Measurements from ENCODE around the gene EML4. TPM values are rescaled to one million over a fixed set of nuclear protein-coding genes. Genes with fewer than 3 reads are reported as not detected.
"Not testable (repeated sequence)": the region's sequence is repeated elsewhere in the genome, so short reads cannot be mapped to it uniquely, and the experiment has no call there.

Gene EML4, protein sequence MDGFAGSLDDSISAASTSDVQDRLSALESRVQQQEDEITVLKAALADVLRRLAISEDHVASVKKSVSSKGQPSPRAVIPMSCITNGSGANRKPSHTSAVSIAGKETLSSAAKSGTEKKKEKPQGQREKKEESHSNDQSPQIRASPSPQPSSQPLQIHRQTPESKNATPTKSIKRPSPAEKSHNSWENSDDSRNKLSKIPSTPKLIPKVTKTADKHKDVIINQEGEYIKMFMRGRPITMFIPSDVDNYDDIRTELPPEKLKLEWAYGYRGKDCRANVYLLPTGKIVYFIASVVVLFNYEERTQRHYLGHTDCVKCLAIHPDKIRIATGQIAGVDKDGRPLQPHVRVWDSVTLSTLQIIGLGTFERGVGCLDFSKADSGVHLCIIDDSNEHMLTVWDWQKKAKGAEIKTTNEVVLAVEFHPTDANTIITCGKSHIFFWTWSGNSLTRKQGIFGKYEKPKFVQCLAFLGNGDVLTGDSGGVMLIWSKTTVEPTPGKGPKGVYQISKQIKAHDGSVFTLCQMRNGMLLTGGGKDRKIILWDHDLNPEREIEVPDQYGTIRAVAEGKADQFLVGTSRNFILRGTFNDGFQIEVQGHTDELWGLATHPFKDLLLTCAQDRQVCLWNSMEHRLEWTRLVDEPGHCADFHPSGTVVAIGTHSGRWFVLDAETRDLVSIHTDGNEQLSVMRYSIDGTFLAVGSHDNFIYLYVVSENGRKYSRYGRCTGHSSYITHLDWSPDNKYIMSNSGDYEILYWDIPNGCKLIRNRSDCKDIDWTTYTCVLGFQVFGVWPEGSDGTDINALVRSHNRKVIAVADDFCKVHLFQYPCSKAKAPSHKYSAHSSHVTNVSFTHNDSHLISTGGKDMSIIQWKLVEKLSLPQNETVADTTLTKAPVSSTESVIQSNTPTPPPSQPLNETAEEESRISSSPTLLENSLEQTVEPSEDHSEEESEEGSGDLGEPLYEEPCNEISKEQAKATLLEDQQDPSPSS
- total RNA-seq (2014; rRNA removed; shearing (Covaris generic)) = 116 and 156 TPM in 2 replicates

DNA sequence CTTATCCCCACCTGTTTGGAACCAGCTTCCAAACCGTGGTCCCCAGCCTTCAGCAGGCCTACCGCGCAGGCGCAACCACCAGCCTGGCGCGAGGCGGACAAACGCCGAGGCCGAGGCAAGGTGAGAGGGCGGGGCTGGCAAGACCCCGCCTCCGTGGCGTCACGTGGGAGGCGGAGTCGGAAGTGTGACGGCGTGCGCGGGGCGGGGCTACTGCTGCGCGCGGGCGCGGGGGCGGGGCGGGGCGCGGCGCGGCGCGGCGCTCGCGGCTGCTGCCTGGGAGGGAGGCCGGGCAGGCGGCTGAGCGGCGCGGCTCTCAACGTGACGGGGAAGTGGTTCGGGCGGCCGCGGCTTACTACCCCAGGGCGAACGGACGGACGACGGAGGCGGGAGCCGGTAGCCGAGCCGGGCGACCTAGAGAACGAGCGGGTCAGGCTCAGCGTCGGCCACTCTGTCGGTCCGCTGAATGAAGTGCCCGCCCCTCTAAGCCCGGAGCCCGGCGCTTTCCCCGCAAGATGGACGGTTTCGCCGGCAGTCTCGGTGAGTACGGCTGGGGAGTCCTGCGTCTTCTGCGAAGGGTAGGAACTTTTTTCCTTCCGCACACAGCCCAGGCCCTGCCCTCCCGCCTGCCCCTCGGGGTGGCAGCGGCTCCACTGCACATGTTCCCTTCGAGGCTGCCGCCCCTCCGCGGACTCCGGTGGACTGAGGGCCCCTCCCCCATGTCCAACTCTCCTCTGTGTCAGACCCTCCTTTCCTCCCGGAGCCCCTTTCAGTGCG lies at the start of gene EML4:
Gene EML4 (plus strand): TSS at position 254 of the 774 bp plus-strand sequence. CDS start 259 bp downstream, at position 513.
- in situ Hi-C loops (cut with HindIII; ENCODE audit: low sequenced_read_pairs) = no loop called here

DNA sequence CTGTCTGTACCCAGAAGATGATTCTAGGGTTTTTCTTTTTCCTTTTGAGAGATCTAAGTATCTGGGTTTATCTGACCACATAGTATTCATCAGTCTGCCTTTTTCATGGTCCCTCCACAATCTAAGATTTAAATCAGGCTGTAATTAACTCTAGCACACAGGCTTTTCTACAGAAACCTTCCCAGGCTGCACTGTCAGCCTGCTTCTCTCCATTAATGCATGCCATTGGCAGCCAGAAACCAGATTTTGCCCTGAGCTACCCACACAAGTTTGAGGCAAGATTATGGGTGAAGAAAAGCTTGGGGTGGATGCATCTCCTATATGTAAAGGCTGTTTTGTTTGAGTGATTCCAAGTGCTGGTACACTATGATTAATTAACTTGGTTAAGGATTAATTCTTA lies 45.7 kb upstream of the EML4 start:
- in situ Hi-C loops (cut with HindIII; ENCODE audit: low sequenced_read_pairs) = no loop called here
- DNase-seq (ENCODE audit: low spot score) = no peak

More for the DNA sequence above, at the start of gene EML4:
- peak; percentile 94 for DNase-seq (ENCODE audit: low spot score)

DNA sequence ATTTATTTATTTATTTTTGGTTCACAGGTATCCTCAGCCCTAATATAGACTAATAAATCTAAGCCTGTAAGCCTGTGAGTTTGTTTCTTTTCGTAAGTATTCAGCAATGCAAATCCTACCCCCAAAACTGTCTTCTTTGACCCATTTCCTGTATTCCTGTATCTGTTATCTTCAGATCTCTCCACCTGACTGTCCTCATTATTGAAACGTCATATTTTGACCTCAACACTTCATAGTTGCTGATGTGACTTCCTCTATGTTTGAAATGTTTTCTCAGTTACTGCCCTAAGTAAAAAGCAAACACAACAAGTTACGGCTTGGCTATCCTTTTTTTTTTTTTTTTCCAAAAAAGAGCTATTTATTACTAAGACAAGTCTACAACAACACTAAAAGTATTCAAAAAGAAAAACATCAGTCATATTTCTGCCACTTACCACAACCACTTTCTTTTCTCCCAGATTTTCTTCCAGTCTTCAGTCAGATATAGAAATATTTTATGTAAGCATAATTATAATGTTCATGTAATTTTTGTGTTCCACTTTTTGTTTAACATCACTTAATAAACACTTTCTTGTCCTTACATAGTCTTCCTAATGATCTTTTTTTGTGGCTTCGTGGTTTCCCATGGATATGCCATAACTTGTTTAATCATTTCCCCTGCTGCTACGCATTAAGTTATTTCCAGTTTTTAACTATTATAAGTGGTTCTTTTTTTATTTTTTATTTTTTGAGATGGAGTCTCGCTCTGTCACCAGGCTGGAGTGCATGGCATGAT lies 45.0 kb upstream of the EML4 start:
- in situ Hi-C loops (cut with HindIII; ENCODE audit: low sequenced_read_pairs) = no loop called here
- DNase-seq (ENCODE audit: low spot score) = no peak

DNA sequence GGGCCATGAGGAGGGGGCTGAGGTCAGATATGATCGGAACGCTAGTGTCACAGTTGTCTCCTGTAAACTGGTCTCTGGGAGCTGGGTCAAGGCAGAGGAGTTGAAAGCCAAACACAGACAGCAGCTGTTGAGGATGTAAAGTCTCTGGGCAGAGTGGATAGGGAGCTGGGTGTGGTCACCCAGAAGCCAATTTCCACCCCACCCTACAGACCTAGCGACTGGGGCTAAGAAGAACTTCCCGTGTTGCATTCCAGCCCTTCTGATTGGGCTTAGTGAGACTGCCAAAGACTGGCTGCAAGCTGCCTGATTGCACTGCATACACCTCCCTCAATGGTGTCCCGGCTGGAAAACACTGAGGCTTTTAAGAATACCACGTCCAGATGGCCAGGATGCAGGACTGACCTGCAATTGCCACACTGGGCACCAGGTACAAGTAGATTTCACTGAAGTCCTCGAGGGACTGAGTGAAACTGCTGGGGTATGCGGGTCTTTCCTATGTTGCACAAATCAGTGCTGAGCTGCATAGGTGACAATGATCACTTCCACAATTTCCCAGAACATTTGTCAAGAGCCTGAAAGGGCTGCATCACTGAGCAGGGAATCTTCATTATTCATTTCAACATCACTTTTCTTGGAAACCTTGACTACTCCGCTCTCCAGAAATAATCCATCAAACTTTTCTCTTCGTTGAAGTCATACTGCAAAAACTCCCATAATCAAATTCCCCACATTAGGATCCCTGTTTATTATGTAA lies 43.1 kb upstream of the EML4 start:
- in situ Hi-C loops (cut with HindIII; ENCODE audit: low sequenced_read_pairs) = no loop called here
- DNase-seq (ENCODE audit: low spot score) = peak; percentile 40

DNA sequence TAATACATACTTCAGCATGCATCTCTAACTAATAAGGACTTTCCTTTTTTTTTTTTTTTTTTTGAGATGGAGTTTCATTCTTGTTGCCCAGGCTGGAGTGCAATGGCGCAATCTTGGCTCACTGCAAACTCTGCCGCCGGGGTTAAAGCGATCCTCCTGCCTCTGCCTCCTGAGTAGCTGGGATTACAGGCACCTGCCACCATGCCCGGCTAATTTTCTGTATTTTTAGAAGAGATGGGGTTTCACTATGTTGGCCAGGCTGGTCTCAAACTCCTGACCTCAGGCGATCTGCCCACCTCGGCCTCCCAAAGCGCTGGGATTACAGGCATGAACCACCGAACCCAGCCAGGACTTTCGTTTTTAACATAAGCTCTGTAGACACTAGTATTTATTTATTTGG lies 42.3 kb upstream of the EML4 start:
- in situ Hi-C loops (cut with HindIII; ENCODE audit: low sequenced_read_pairs); DNase-seq (ENCODE audit: low spot score): not testable (repeated sequence)

DNA sequence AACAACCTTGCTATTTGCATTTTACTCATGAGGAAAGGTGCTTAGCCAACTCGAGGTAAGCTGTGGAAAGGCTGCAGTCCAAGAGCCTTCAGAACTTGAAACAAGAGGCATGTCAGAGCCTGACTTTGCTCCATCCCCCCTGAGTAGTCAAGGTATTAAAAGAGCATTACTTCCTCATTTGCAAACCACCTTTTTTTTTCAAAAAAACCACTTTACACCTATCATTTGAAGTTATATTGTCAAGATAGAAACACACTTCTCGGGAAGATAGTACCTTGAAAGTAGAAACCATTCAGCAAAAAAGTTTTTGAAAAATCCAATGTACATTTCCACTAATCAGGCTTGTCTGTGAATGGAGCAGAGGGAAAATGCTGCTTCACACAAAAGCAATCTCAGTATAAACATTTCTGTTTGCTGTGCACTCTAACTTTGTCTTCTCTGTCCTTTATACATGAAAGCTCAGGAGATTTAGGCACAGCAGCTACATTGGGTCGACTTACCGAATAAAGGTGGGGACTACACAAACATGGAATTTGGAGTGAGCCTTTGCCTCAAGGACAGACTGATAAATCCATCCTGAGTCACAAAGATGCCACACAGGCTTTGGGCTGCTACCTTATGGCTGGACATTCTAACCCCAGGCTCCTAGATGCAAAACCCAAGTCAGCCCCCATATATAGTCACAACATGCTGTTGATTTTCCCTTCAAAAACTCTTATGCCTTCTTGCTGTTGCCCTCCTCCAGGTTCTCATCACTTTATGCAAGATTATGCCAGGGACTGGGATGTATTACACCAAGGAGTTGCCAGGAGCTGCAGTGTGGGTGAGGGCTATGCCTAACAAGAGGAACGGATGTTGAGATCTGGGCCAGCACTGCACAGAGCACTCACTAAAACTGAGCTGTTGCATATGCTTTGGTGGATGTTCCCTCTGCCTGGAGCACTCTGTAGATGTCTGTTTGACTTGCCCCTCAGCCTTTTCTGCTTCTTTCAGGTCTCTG lies 41.4 kb upstream of the EML4 start:
- no peak for DNase-seq (ENCODE audit: low spot score)
- in situ Hi-C loops (cut with HindIII; ENCODE audit: low sequenced_read_pairs) = no loop called here

DNA sequence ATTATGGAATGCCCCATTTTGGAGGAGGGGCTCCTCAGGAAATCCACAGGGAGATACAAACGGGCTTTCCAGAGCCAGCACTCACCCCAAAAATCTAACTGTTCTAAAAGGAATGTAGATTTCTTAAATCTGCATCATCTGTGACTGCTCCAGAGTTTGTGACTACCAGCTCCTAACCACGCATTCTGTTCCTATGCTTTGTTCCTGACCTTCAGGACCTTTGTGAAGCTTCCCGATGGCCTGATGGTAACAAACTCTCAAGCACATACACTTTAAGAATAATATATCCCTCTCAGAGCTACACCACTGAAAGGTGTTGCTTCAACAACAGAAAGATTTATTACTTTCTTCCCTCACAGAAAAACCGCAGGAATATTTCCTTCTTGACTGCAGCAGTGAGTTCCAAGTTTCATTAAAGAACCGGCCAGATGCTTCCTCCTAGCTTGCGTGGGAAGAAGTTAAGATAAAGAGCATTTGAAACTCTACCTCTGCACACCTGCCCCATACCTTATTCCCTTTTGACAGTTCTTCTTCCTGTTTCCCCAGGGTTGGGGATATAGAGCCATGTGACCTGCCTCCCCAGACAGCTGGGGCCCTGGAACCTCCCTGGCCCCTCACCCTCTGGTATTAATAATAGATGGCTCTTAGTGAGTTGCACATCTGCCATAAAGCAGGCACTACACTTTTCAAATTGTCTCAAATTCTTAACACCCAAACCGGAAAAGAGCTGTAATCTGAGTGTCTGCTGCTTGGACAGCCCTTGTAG lies 40.2 kb upstream of the EML4 start:
- in situ Hi-C loops (cut with HindIII; ENCODE audit: low sequenced_read_pairs) = no loop called here

DNA sequence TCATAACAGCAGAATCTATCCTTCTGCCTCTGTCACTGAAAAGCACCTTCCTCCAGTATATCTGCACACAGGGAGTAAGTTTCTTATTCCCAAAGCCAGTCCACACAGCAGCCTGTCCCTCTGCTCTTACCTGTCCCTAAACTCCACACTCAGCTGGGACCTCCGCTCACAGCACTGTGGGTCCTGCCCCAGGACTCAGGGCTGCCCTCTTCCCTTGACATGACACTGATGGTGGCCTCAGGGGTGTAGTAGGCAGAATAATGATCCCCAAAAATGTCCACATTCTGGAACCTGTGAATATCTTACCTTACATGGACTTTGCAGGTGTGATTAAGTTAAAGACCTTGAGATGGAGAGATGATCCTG lies 39.7 kb upstream of the EML4 start:
- no peak for DNase-seq (ENCODE audit: low spot score)
- in situ Hi-C loops (cut with HindIII; ENCODE audit: low sequenced_read_pairs) = no loop called here

More for the DNA sequence above, 40.2 kb upstream of the EML4 start:
- no peak for DNase-seq (ENCODE audit: low spot score)

DNA sequence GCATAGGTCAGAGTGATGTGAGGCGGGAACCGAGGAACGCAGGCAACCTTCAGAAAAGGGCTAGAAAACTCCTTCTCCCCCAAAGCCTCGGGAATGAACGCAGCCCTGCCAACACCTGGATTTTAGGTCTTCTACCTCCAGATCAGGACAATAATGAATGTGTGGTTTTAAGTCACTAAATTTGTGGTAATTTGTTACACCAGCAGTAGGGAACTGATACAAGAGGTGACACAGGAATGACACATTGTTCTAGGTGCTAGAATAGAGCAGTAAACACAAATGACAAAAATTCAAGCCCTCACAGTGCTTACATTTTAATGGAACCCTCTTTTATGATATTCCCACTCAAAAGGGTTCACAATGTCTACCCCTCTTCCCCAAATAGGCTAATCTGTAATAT lies 39.2 kb upstream of the EML4 start:
- in situ Hi-C loops (cut with HindIII; ENCODE audit: low sequenced_read_pairs) = no loop called here
- no peak for DNase-seq (ENCODE audit: low spot score)

DNA sequence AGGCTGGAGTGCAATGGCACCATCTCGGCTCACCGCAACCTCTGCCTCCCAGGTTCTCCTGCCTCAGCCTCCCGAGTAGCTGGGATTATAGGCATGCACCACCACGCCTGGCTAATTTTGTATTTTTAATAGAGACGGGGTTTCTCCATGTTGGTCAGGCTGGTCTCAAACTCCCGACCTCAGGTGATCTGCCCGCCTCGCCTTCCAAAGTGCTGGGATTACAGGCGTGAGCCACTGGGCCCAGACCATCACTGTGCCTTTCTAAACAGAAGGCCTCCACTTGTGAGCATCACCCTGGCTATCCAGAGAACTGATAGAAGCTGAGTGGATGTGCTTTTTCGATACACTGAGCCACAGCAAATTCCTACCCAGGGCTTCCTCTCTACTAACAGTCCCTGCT lies 38.3 kb upstream of the EML4 start:
- DNase-seq (ENCODE audit: low spot score); in situ Hi-C loops (cut with HindIII; ENCODE audit: low sequenced_read_pairs): not testable (repeated sequence)

DNA sequence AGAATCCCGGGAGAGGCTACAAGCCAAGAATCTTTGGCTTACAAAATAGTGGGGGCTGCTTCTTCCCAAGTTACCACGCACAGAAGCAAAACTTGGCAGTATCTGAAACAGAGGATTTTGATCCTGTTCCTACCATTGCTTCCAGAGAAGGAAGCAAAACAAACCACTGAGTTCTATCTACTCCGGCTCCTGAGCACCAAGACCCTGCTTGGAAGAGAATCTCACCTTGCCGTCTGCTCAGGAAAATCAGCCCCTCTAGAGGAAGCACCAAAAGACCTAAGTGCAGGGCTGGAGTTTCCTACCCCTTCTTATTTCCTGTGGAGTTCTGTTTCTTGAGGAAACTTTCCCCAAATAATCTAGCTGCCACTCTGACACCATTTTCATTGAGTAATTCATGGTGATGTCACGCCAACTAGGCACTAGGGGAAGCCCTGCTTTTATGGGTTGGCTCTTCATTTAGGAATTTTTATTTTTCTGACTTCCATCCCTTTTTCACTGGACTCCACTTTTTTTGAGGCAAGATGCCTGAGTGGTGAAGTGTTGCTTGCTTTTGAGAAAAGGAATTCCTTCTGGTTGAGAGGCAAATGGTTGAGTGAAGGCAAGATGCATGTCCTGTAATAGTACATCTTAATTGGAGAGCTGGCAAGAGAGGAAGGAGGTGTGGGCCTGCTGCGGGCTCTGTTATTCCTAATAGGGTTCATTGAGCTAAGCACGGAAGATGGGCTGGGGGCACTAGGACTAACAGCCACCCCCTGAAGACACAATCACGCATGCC lies 36.8 kb upstream of the EML4 start:
- in situ Hi-C loops (cut with HindIII; ENCODE audit: low sequenced_read_pairs) = no loop called here
- no peak for DNase-seq (ENCODE audit: low spot score)

DNA sequence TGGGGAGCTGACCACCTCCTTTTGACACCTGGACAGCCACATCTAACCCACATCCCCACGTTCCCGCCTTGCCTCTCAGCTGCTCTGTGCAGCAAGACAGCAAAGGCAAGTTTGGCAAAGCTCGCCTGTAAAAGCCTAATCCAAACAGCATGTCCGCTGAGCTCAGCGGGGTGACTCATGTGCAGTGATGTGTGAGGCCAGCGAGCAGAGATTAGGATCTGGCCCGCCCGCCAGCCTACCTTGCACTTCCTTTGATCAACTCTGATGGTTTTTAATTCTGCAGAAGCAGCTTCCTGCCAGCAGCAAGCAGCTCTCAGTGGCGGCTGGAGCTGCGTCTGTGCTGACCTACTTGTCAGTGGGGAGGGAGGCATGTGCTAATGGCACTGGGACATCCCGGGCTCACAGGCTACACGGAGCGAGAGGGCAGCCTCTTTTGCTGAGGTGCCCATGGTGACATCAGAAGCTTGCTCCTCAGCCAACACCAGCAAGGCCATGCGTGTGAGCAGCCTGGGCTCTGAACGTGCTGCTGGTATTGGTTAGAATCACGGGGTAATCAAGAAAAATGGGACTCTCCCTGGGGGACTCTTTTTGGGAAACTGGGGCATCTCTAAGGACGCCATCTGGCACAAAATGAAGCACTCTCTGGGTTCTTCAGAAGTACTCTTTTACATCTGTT lies 36.0 kb upstream of the EML4 start:
- in situ Hi-C loops (cut with HindIII; ENCODE audit: low sequenced_read_pairs) = no loop called here
- peak; percentile 96 for DNase-seq (ENCODE audit: low spot score)

DNA sequence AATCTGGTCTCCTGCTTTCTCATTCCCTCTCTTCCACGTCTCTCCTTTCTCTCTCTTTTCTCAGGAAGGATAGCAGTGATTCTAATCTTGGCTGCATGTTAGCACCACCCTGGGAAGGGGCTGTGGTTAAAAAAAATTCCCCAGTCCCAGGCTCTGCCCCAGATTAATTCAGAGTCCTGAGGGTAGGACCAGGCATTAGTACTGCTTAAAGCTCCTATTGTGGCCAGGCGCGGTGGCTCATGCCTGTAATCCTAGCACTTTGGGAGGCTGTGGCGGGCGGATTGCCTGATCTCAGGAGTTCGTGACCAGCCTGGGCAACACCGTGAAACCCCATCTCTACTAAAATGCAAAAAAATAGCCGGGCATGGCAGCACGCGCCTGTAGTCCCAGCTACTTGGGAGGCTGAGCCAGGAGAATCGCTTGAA lies 35.4 kb upstream of the EML4 start:
- no peak for DNase-seq (ENCODE audit: low spot score)
- in situ Hi-C loops (cut with HindIII; ENCODE audit: low sequenced_read_pairs) = no loop called here

DNA sequence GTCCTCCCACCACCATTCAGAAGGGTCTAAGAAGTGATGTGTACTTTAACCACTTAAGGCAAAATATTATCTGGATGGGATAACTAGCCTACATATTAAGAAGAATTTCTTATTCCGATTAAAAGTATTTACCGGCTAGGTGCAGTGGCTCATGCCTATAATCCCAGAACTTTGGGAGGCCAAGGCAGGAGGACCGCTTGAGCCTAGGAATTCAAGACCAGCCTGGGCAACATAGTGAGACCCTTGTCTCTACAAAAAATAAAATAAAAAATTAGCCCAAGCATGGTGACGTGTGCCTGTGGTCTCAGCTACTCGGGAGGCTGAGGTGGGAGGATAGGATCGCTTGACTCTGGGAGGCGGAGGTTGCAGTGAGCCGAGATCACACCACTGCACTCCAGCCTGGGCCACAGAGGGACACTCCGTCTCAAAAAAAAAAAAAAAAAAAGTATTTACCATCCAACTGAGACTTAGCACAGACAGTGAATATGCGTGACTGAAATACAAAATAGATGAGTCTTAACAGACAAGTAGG lies 34.7 kb upstream of the EML4 start:
- DNase-seq (ENCODE audit: low spot score); in situ Hi-C loops (cut with HindIII; ENCODE audit: low sequenced_read_pairs): not testable (repeated sequence)

Data from G401 (cell line).